SJSA1 (cell line): ENCODE measurements around the gene ZBTB9. TPM values are rescaled to one million over a fixed set of nuclear protein-coding genes. Genes with fewer than 3 reads are reported as not detected.
"Not testable (repeated sequence)": the region's sequence is repeated elsewhere in the genome, so short reads cannot be mapped to it uniquely, and the experiment has no call there.

Experiments used
- DNase-seq, 2 experiments: peaks; one replicate each; pipeline ENCODE4 v3.0.0-alpha.2; 2015 to 2020; ENCODE audit warnings: low spot score in 2 of 2, low read depth in 1 of 2
- H3K27ac ChIP-seq: fragments of 250-450 bp; sonication (Bioruptor Pico); 2 replicates; pipeline ENCODE4 v1.5.1; 2020; ENCODE audit warnings: mild to moderate bottlenecking, moderate library complexity
- H3K27me3 ChIP-seq: fragments of 250-450 bp; sonication (Bioruptor Pico); replicated peaks from 2 replicates; pipeline ENCODE4 v1.5.1; 2020; ENCODE audit warnings: mild to moderate bottlenecking, moderate library complexity
- H3K36me3 ChIP-seq: fragments of 250-450 bp; sonication (Bioruptor Pico); 2 replicates; pipeline ENCODE4 v1.5.1; 2020; ENCODE audit warnings: mild to moderate bottlenecking
- H3K4me1 ChIP-seq: fragments of 250-450 bp; sonication (Bioruptor Pico); replicated peaks from 2 replicates; pipeline ENCODE4 v1.6.1; 2021; ENCODE audit warnings: mild to moderate bottlenecking
- H3K4me3 ChIP-seq: fragments of 250-450 bp; sonication (Bioruptor Pico); 2 replicates; pipeline ENCODE4 v1.5.1; 2020; ENCODE audit warnings: mild to moderate bottlenecking
- H3K9me3 ChIP-seq: fragments of 250-450 bp; sonication (Bioruptor Pico); replicated peaks from 2 replicates; pipeline ENCODE4 v1.5.1; 2020; ENCODE audit warnings: mild to moderate bottlenecking
- total RNA-seq: library from RNA; depleted of rRNA; stranded (reverse); fragments of >200 nt; shearing (Covaris generic); gene quantifications from 2 replicates; pipeline ENCODE4 v1.2.3, GENCODE V29; 2014

The ZBTB9 gene
- total RNA-seq, 1 experiment from 2014 or later, result 4.4 TPM

- peaks cover 21% of the 10 kb centered on the region for H3K27me3 ChIP-seq
- not testable (repeated sequence) for H3K4me1 ChIP-seq, H3K9me3 ChIP-seq, H3K4me3 ChIP-seq, H3K27ac ChIP-seq, DNase-seq, H3K36me3 ChIP-seq
Measured at GRCh38 chr6:33482620-33483019, 28.2 kb downstream of the ZBTB9 start.

GRCh38 chr6:33483678-33484077 lies 29.3 kb downstream of the ZBTB9 start:
- no peak for DNase-seq
- Histone ChIP-seq H3K36me3 (no peaks in the 10 kb centered on the region), H3K4me1 (no peaks in the 10 kb centered on the region), H3K27ac (no peak overlapping the region), H3K27me3 (peaks cover 23% of the 10 kb centered on the region), H3K4me3 (no peak overlapping the region), H3K9me3 (no peaks in the 10 kb centered on the region)

GRCh38 chr6:33484673-33485262 lies 30.4 kb downstream of the ZBTB9 start:
- H3K4me3 ChIP-seq, H3K9me3 ChIP-seq, DNase-seq, H3K36me3 ChIP-seq, H3K27ac ChIP-seq, H3K4me1 ChIP-seq: not testable (repeated sequence)
- peaks cover 20% of the 10 kb centered on the region for H3K27me3 ChIP-seq

- H3K27ac ChIP-seq, H3K4me1 ChIP-seq, H3K36me3 ChIP-seq, H3K9me3 ChIP-seq, H3K4me3 ChIP-seq, DNase-seq: not testable (repeated sequence)
- H3K27me3 ChIP-seq, result peaks cover 19% of the 10 kb centered on the region
Measured at GRCh38 chr6:33485680-33486079, 31.3 kb downstream of the ZBTB9 start.

GRCh38 chr6:33488339-33488738 lies 34.0 kb downstream of the ZBTB9 start:
- no peaks in the 10 kb centered on the region for H3K36me3 ChIP-seq
- DNase-seq, result no peak
- peaks cover 21% of the 10 kb centered on the region for H3K27me3 ChIP-seq
- no peak overlapping the region for H3K27ac ChIP-seq
- H3K9me3 ChIP-seq, result no peaks in the 10 kb centered on the region
- no peak overlapping the region for H3K4me3 ChIP-seq
- no peaks in the 10 kb centered on the region for H3K4me1 ChIP-seq

GRCh38 chr6:33490198-33490597 lies 35.8 kb downstream of the ZBTB9 start:
- no peaks in the 10 kb centered on the region for H3K4me1 ChIP-seq
- H3K9me3 ChIP-seq, result no peaks in the 10 kb centered on the region
- H3K27me3 ChIP-seq, result peaks cover 21% of the 10 kb centered on the region
- DNase-seq, result no peak
- H3K36me3 ChIP-seq, result no peaks in the 10 kb centered on the region
- H3K4me3 ChIP-seq, result no peak overlapping the region
- H3K27ac ChIP-seq, result no peak overlapping the region

- H3K36me3 ChIP-seq, result no peaks in the 10 kb centered on the region
- peaks cover 21% of the 10 kb centered on the region for H3K27me3 ChIP-seq
- H3K4me1 ChIP-seq, result no peaks in the 10 kb centered on the region
- no peaks in the 10 kb centered on the region for H3K9me3 ChIP-seq
- H3K4me3 ChIP-seq, result no peak overlapping the region
- no peak for DNase-seq
- H3K27ac ChIP-seq, result no peak overlapping the region
Measured at GRCh38 chr6:33490621-33491020, 36.2 kb downstream of the ZBTB9 start.

- Histone ChIP-seq H3K27me3 (peaks cover 30% of the 10 kb centered on the region), H3K4me3 (no peak overlapping the region), H3K4me1 (no peaks in the 10 kb centered on the region), H3K36me3 (no peaks in the 10 kb centered on the region), H3K27ac (no peak overlapping the region), H3K9me3 (no peaks in the 10 kb centered on the region)
- DNase-seq, result no peak
Measured at GRCh38 chr6:33492093-33492492, 37.7 kb downstream of the ZBTB9 start.

GRCh38 chr6:33497157-33497556 lies 42.8 kb downstream of the ZBTB9 start:
- DNase-seq, result no peak

GRCh38 chr6:33502486-33502885 lies 48.1 kb downstream of the ZBTB9 start:
- H3K4me1 ChIP-seq, result no peaks in the 10 kb centered on the region
- no peak for DNase-seq
- no peak overlapping the region for H3K27ac ChIP-seq

More at GRCh38 chr6:33497157-33497556, 42.8 kb downstream of the ZBTB9 start:
- H3K9me3 ChIP-seq, result no peaks in the 10 kb centered on the region
- no peaks in the 10 kb centered on the region for H3K36me3 ChIP-seq
- no peak overlapping the region for H3K27ac ChIP-seq
- no peaks in the 10 kb centered on the region for H3K4me1 ChIP-seq
- no peak overlapping the region for H3K4me3 ChIP-seq
- peaks cover 25% of the 10 kb centered on the region for H3K27me3 ChIP-seq

GRCh38 chr6:33504486-33504885 lies 50.1 kb downstream of the ZBTB9 start:
- Histone ChIP-seq H3K27me3 (peaks cover 18% of the 10 kb centered on the region; the same call in 1 of the 2 replicates), H3K4me3 (no peak overlapping the region)

More at GRCh38 chr6:33502486-33502885, 48.1 kb downstream of the ZBTB9 start:
- no peaks in the 10 kb centered on the region for H3K36me3 ChIP-seq
- H3K9me3 ChIP-seq, result 0 out of 2 replicates have a peak, but pooled peaks cover 3% of the 10 kb centered on the region
- peaks cover 10% of the 10 kb centered on the region; the same call in 1 of the 2 replicates for H3K27me3 ChIP-seq
- no peak overlapping the region for H3K4me3 ChIP-seq

GRCh38 chr6:33505548-33506370 lies 51.4 kb downstream of the ZBTB9 start:
- Histone ChIP-seq H3K36me3 (no peaks in the 10 kb centered on the region), H3K4me3 (no peak overlapping the region), H3K27me3 (peaks cover 16% of the 10 kb centered on the region), H3K27ac (no peak overlapping the region), H3K9me3 (0 out of 2 replicates have a peak, but pooled peaks cover 3% of the 10 kb centered on the region), H3K4me1 (no peaks in the 10 kb centered on the region)
- no peak for DNase-seq

More at GRCh38 chr6:33504486-33504885, 50.1 kb downstream of the ZBTB9 start:
- Histone ChIP-seq H3K4me1 (no peaks in the 10 kb centered on the region), H3K36me3 (no peaks in the 10 kb centered on the region), H3K27ac (no peak overlapping the region), H3K9me3 (0 out of 2 replicates have a peak, but pooled peaks cover 3% of the 10 kb centered on the region)
- DNase-seq, result no peak
